H9 (cell line): ENCODE results near the gene SLC9A7. TPM values are rescaled to one million over a fixed set of nuclear protein-coding genes. Genes with fewer than 3 reads are reported as not detected.

Experiments used
- DNase-seq: peaks from one replicate; pipeline ENCODE4 v3.0.0-alpha.2; 2017
- H2AFZ ChIP-seq: one replicate; pipeline ENCODE4 v1.6.1; 2013; ENCODE audit warnings: mild to moderate bottlenecking, low read length, control low read depth, moderate library complexity
- H2AK5ac ChIP-seq: 2 replicates; pipeline ENCODE4 v1.6.1; 2013; ENCODE audit warnings: low read length, control low read depth, mixed read lengths; ENCODE audit not compliant: insufficient read length
- H2BK120ac ChIP-seq: one replicate; pipeline ENCODE4 v1.6.1; 2013; ENCODE audit warnings: low read depth, mild to moderate bottlenecking, low read length, control low read depth, inconsistent platforms; ENCODE audit not compliant: poor library complexity, severe bottlenecking
- H2BK12ac ChIP-seq: 2 replicates; pipeline ENCODE4 v1.6.1; 2013; ENCODE audit warnings: low read length, control low read depth, mixed read lengths, low read depth; ENCODE audit not compliant: insufficient read length
- H2BK15ac ChIP-seq: 2 replicates; pipeline ENCODE4 v1.6.1; 2013; ENCODE audit warnings: low read depth, low read length, control low read depth
- H2BK20ac ChIP-seq: one replicate; pipeline ENCODE4 v1.6.1; 2013; ENCODE audit warnings: low read depth, mild to moderate bottlenecking, low read length, control low read depth, inconsistent platforms; ENCODE audit not compliant: poor library complexity, severe bottlenecking
- H2BK5ac ChIP-seq: 2 replicates; pipeline ENCODE4 v1.6.1; 2013; ENCODE audit warnings: low read length, control low read depth, mixed read lengths; ENCODE audit not compliant: insufficient read length
- H3K14ac ChIP-seq: 2 replicates; pipeline ENCODE4 v1.6.1; 2013; ENCODE audit warnings: low read length, control low read depth; ENCODE audit not compliant: insufficient read depth
- H3K18ac ChIP-seq: 2 replicates; pipeline ENCODE4 v1.6.1; 2013; ENCODE audit warnings: low read depth, mild to moderate bottlenecking, mixed read lengths, low read length, control low read depth; ENCODE audit not compliant: insufficient read length
- H3K23ac ChIP-seq: 2 replicates; pipeline ENCODE4 v1.6.1; 2013; ENCODE audit warnings: low read length, control low read depth, mixed read lengths, low read depth; ENCODE audit not compliant: insufficient read length
- H3K23me2 ChIP-seq: 2 replicates; pipeline ENCODE4 v1.6.1; 2013; ENCODE audit warnings: low read depth, mild to moderate bottlenecking, mixed read lengths, low read length, control low read depth; ENCODE audit not compliant: insufficient read length, poor library complexity, severe bottlenecking
- H3K27ac ChIP-seq: 2 replicates; pipeline ENCODE4 v1.5.1; 2013; ENCODE audit warnings: low read length, control low read depth, mixed read lengths, low read depth; ENCODE audit not compliant: insufficient read length
- H3K27me3 ChIP-seq: 2 replicates; pipeline ENCODE4 v1.6.1; 2013; ENCODE audit warnings: low read length, control low read depth, inconsistent platforms; ENCODE audit not compliant: insufficient read depth
- H3K4ac ChIP-seq: 2 replicates; pipeline ENCODE4 v1.6.1; 2013; ENCODE audit warnings: low read depth, mild to moderate bottlenecking, control low read depth, inconsistent platforms, low read length, moderate library complexity
- H3K4me1 ChIP-seq: 2 replicates; pipeline ENCODE4 v1.6.1; 2013; ENCODE audit warnings: low read length, control low read depth, inconsistent platforms; ENCODE audit not compliant: insufficient read depth
- H3K4me2 ChIP-seq: 2 replicates; pipeline ENCODE4 v1.6.1; 2013; ENCODE audit warnings: low read length, control low read depth, mixed read lengths; ENCODE audit not compliant: insufficient read length, insufficient read depth
- H3K56ac ChIP-seq: 2 replicates; pipeline ENCODE4 v1.6.1; 2013; ENCODE audit warnings: low read depth, mild to moderate bottlenecking, mixed read lengths, low read length, control low read depth; ENCODE audit not compliant: insufficient read length
- H3K79me1 ChIP-seq: 2 replicates; pipeline ENCODE4 v1.6.1; 2013; ENCODE audit warnings: low read depth, mild to moderate bottlenecking, moderate library complexity, low read length, control low read depth, inconsistent platforms; ENCODE audit not compliant: insufficient read depth, poor library complexity, severe bottlenecking
- H3K79me2 ChIP-seq: 2 replicates; pipeline ENCODE4 v1.6.1; 2013; ENCODE audit warnings: low read length, control low read depth, inconsistent platforms; ENCODE audit not compliant: insufficient read depth
- H3K9ac ChIP-seq: 2 replicates; pipeline ENCODE4 v1.6.1; 2013; ENCODE audit warnings: low read length, control low read depth, mixed read lengths; ENCODE audit not compliant: insufficient read length; ENCODE audit errors: extremely low read depth
- H3K9me3 ChIP-seq: one replicate; pipeline ENCODE4 v1.6.1; 2013; ENCODE audit warnings: low read depth, low read length, inconsistent platforms; ENCODE audit not compliant: control insufficient read depth
- H3T11ph ChIP-seq: one replicate; pipeline ENCODE4 v1.6.1; 2013; ENCODE audit warnings: mild to moderate bottlenecking, low read length, control low read depth, inconsistent platforms
- H4K20me1 ChIP-seq: one replicate; pipeline ENCODE4 v1.6.1; 2013; ENCODE audit not compliant: control insufficient read depth, insufficient read length, insufficient read depth
- H4K5ac ChIP-seq: 2 replicates; pipeline ENCODE4 v1.6.1; 2013; ENCODE audit warnings: low read depth, mild to moderate bottlenecking, mixed read lengths, low read length, control low read depth; ENCODE audit not compliant: insufficient read length
- H4K8ac ChIP-seq: replicated peaks from 2 replicates; pipeline ENCODE4 v1.6.1; 2013; ENCODE audit warnings: low read length, control low read depth, mixed read lengths, low read depth; ENCODE audit not compliant: insufficient read length
- H4K91ac ChIP-seq: 2 replicates; pipeline ENCODE4 v1.6.1; 2013; ENCODE audit warnings: low read depth, mild to moderate bottlenecking, moderate library complexity, mixed read lengths, low read length, control low read depth; ENCODE audit not compliant: insufficient read length
- H3K27ac Mint-ChIP-seq, 3 experiments: 2 replicates in 2 of 3; 3 replicates in 1 of 3; pipeline ENCODE4 v1.8.0; 2020 to 2021; ENCODE audit warnings: mixed read lengths in 3 of 3, mild to moderate bottlenecking in 1 of 3, moderate library complexity in 1 of 3
- H3K27me3 Mint-ChIP-seq: 2 replicates; pipeline ENCODE4 v1.8.0; 2021; ENCODE audit warnings: low read depth, mild to moderate bottlenecking, moderate library complexity, mixed read lengths
- H3K36me3 Mint-ChIP-seq, 3 experiments: 2 replicates in 2 of 3; 3 replicates in 1 of 3; pipeline ENCODE4 v1.8.0; 2020 to 2021; ENCODE audit warnings: low read depth in 3 of 3, mixed read lengths in 3 of 3; ENCODE audit not compliant: insufficient read depth in 1 of 3
- H3K4me1 Mint-ChIP-seq, 2 experiments: 2 replicates each; pipeline ENCODE4 v1.8.0; 2020; ENCODE audit warnings: mixed read lengths in 2 of 2
- H3K4me3 Mint-ChIP-seq, 2 experiments: 2 replicates in 1 of 2; 3 replicates in 1 of 2; pipeline ENCODE4 v1.8.0; 2020 to 2021; ENCODE audit warnings: mild to moderate bottlenecking in 2 of 2, mixed read lengths in 2 of 2, moderate library complexity in 1 of 2
- H3K9me3 Mint-ChIP-seq, 2 experiments: 2 replicates in 1 of 2; 3 replicates in 1 of 2; pipeline ENCODE4 v1.8.0; 2020; ENCODE audit warnings: mild to moderate bottlenecking in 2 of 2, mixed read lengths in 2 of 2, moderate library complexity in 1 of 2
- CTCF ChIP-seq: fragments of 200-600 bp; sonication (generic); conservative IDR thresholded peaks from 3 replicates; pipeline ENCODE4 v1.8.0; 2021; ENCODE audit warnings: antibody characterized with exemption, mild to moderate bottlenecking
- WGBS: extraction: QIAGEN DNeasy Blood & Tissue Kit; methylation state at CpG from one replicate; pipeline ENCODE4 v1.1.7; 2013; ENCODE audit warnings: missing lambda C conversion rate, low lambda C conversion rate, mixed read lengths; ENCODE audit not compliant: insufficient read length; ENCODE audit errors: extremely low coverage; 5-methylcytosine and 5-hydroxymethylcytosine counted together
- total RNA-seq: library from RNA; stranded (reverse); gene quantifications from 2 replicates; pipeline ENCODE4 v1.2.1, GENCODE V29; 2021

SLC9A7 gene
- total RNA-seq, 1 experiment from 2014 or later = 5.9 TPM

- H2BK120ac ChIP-seq = no peak overlapping the region
- H2BK5ac ChIP-seq = no peak overlapping the region
- DNase-seq = no peak
- no CpG with 5 or more reads among the region's 6 CpGs for WGBS
- H3K27me3 Mint-ChIP-seq = peaks cover 1% of the 10 kb centered on the region; the same call in 1 of the 2 replicates
- no peaks in the 10 kb centered on the region; a peak in 2 of 7 replicates for H3K36me3 Mint-ChIP-seq
- H3K79me2 ChIP-seq = no peaks in the 10 kb centered on the region
- peaks cover 59% of the 10 kb centered on the region in 2 experiments for H3K9me3 Mint-ChIP-seq
- no peak overlapping the region for H2AFZ ChIP-seq
- H3K4ac ChIP-seq = no peak overlapping the region
- H3T11ph ChIP-seq = no peak overlapping the region
- 0 out of 2 replicates have a peak, but pooled peaks cover 5% of the 10 kb centered on the region for H3K4me1 ChIP-seq
- no peak for TF ChIP-seq CTCF
- H3K27me3 ChIP-seq = no peaks in the 10 kb centered on the region
- H3K23ac ChIP-seq = no peak overlapping the region
- no peak overlapping the region for H3K56ac ChIP-seq
- H3K4me1 Mint-ChIP-seq = peaks cover 12 to 19% of the 10 kb centered on the region in 2 experiments
- no peak overlapping the region for H3K14ac ChIP-seq
- no peak overlapping the region for H3K9ac ChIP-seq
- no peak overlapping the region for H4K8ac ChIP-seq
- no peak overlapping the region for H3K18ac ChIP-seq
- H3K27ac ChIP-seq = no peak overlapping the region
- H4K5ac ChIP-seq = no peak overlapping the region
- no peaks in the 10 kb centered on the region for H3K79me1 ChIP-seq
- no peak overlapping the region for H3K4me2 ChIP-seq
- H4K20me1 ChIP-seq = no peaks in the 10 kb centered on the region
- no peaks in the 10 kb centered on the region for H3K23me2 ChIP-seq
- no peak overlapping the region for H4K91ac ChIP-seq
- H2BK15ac ChIP-seq = no peak overlapping the region
- H3K4me3 Mint-ChIP-seq = no peak overlapping the region
- H3K9me3 ChIP-seq = no peaks in the 10 kb centered on the region
- H2BK12ac ChIP-seq = no peak overlapping the region
- H2AK5ac ChIP-seq = no peak overlapping the region
- H2BK20ac ChIP-seq = no peak overlapping the region
- H3K27ac Mint-ChIP-seq = no peak overlapping the region; a peak in 1 of 7 replicates
These were observed 34.6 kb upstream of the SLC9A7 start for GRCh38 chrX:46793386-46794143.
